Measurements from ENCODE around the gene ECHS1.
"Not testable (repeated sequence)": the region's sequence is repeated elsewhere in the genome, so short reads cannot be mapped to it uniquely, and the experiment has no call there.

DNA sequence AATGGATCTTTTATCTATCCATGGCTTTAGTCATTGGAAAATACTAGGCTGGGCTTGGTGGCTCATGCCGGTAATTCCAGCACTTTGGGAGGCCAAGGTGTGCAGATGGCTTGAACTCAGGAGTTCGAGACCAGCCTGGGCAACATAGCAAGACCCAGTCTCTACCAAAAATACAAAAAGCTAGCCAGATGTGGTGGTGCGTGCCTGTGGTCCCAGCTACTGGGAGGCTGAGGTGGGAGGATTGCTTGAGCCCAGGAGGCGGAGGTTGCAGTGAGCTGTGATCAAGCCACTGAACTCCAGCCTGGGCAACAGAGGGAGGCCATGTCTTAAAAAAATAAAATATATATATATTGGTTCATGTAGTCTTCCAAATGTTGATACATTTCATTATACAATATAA is 13.8 kb upstream of the ECHS1 start:
- not testable (repeated sequence) for TF ChIP-seq CTCF (IDR thresholded peaks at IDR 0.05); EZH2 (IDR thresholded peaks at IDR 0.05; ENCODE audit: borderline replicate concordance, insufficient read depth, low read depth, low read length, poor library complexity, severe bottlenecking)

Data from B cell (primary cell).